ENCODE results near the gene GORAB.

DNA sequence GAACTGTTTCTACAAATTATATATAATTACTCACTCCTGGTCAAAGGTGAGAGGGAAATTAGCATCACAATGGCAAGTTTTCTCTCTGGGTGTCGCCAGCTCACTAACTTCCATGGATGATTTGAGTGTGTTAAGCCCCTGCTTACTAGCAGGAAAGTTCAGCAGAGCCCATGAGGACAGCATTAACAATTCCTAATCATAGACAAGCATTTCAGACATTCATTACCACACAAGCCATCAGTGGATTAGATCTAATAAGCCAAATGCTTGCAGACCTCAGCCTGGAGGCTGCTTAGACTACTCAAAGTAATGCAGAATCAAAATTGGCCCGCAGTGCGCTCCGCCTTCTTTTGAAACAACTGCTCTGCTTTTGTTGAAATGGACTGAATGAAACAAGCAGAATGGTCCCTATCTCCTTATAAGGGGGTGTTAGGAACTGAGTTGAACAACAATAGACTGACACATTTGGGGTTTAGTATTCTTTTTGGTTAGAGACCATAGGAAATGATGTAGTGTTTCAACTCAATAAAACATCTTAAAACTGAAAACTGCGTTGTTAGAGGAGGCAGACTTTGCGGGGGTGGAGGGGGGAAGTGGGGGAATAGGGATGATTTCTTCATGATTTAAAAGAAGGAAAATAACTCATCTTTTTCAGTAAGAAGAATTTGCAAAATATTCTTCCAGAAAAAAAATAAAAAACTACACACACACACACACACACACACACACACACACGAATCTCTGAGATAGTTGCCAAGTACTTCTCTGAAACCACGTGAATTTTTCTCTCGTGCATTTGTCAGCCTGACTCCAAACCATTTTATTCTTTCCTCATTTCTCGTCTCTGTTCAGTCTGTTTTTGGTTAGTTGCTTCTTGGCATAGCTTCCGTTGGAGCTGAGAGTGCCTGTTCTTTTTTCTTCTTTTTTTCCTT lies 54.6 kb downstream of the GORAB start:
- TF ChIP-seq CTCF (IDR thresholded peaks at IDR 0.05; ENCODE audit: control extremely low read depth in 1 of 3, insufficient read depth in 1 of 3, low read depth in 1 of 3, low read length in 3 of 3) (no peak), EP300 (IDR thresholded peaks at IDR 0.05; ENCODE audit: borderline replicate concordance in 1 of 2, low read depth in 2 of 2, low read length in 2 of 2) (no peak)

Measured in H1 (cell line).